ENCODE results near the gene COLEC11.

The COLEC11 gene

DNA sequence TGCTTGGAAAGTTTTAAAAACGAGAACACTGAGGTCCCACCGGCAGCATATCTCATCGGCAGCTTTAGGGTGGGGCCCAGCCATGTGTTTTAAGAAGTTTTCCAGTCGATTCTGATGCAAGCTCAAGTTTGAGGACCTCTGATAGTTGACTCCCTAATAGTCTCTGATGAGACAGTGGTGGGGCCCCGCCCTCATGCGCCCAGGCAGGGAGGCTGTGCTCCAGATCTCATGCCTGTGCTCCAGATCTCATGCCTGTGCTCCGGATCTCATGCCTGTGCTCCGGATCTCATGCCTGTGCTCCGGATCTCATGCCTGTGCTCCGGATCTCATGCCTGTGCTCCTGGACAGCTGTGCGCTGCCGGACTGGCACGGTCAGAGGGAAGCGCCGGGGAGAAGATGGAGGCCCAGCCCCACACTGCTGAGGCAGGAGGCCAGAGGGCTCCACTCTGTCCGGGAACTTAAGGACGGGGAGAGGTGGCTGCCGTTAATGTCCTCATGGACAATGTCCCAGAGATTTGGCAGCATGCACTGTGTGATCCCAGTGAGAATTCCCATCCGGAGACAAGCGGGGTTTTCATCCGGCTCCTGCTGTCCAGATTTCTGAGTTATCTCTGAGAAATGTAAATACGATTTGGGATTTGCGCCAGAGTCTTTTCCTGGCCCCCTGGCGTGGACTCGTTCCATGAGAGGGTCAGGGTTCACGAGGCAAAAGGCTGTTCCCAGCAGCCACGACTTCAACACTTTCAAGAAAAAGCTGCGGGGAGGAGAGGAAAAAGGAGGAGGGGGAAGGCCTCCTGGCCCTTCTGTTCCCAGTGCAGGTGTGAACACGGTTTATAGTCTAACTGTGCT is 9.4 kb upstream of the COLEC11 start:
- DNase-seq (ENCODE audit: low spot score) = peak; percentile 33

DNA sequence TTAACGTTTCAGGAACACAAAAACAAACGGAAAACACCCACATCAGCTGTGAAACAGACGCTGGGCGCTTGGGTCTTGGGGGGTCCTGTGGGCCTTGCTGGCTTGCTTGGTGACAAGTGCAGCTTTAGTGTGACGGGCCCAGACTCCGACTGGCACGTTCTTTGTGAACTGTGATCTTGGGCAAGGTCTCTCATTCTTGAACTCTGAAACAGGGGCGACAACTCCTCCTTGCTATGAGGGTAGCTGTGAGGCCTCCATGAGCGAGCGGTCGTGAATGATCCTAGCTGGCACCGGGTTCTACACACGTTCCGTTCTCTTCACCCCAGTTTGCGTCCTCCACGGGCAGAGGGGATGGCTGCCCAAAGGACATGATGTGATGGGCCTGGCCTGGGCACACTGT is 8.7 kb upstream of the COLEC11 start:
- DNase-seq (ENCODE audit: low spot score) = no peak

DNA sequence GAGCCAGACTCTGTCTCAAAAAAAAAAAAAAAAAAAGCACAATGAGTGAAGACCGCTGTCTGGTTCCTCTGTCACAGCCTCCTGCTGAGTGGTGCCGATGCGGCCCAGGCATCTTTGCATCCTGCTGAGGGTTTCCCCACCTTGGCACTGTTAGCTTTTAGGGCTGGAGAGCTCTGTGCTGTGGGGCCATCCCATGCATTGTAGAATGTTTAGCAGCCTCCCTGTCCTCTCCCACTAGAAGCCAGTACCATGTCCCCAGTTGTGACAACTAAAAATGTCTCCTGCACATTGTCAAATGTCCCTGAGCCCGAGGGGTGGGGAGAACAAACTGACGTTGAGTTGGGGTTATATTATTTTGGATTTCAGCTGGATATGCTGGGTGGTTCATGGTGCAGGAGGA is 7.9 kb upstream of the COLEC11 start:
- DNase-seq (ENCODE audit: low spot score) = no peak

DNA sequence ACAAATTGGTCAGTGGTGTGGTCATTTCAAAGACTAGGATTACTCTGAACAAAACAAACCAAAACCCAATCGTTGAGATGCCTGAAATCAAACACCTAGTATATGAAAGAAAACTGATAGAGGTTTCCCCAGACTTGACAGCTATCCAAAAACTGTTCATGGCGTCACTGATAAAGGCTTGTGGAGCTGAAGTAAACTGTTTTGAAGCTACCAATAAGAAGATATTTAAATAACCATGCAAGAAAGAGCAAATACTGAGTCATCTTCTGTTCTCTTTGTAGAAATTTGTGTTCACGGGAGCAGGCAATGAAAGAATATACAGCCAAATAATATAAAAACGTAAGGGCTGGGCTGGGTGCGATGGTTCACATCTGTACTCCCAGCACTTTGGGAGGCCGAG is 7.5 kb upstream of the COLEC11 start:
- peak; percentile 77 for DNase-seq (ENCODE audit: low spot score)

DNA sequence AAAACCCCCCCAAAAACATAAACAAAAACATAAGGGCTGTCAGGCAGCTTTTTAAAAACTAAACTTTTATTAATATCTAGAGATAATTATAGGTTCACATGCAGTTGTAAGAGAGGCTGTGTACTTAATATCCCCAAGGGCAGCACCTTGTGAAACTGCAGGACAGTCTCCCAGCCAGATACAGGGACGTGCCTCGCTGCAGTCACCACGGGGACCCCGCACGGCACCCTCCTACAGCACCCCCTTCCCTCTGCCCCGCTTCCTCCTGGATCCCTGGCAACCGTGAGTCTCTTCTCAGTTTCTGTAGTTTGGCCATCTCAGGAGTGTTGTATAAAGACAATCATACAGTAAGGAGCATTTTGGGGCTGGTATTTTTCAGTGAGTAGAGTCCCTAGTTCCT is 6.8 kb upstream of the COLEC11 start:
- DNase-seq (ENCODE audit: low spot score) = no peak

DNA sequence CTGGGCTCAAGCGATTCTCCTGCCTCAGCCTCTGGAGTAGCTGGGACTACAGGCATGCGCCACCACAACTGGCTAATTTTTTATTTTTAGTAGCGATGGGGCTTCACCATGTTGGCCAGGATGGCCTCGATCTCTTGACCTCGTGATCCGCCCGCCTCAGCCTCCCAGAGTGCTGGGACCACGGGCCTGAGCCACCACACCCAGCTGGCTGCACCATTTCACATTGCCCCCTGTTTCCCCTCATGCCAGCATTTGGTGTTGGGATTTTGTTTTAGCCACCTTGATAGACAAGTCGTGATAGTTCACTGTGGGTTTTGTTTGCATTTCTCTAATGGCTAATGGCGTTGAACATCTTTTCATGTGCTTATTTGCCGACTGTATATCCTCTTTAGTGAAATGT is 5.8 kb upstream of the COLEC11 start:
- DNase-seq (ENCODE audit: low spot score) = no peak

DNA sequence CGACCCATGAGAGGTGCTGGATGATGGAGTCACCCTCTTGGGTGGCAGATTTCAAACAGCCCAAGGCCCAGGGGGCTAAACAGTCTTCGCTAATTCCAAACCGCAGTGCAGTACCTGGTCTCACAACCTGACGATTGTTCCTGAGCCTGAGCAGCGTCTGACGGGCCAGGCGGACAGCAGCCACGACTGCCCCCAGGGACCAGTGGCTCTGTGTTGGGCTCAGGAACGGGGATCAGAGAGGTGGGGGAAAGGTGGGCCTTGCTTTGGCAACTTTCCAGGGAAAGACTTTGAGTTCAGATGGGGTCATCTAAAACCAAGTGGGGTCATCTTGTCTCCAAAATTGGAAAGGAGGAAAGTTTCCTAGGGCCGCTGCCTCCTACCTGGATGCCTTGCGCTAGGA is 492 bp downstream of the COLEC11 start:
- DNase-seq (ENCODE audit: low spot score) = no peak

DNA sequence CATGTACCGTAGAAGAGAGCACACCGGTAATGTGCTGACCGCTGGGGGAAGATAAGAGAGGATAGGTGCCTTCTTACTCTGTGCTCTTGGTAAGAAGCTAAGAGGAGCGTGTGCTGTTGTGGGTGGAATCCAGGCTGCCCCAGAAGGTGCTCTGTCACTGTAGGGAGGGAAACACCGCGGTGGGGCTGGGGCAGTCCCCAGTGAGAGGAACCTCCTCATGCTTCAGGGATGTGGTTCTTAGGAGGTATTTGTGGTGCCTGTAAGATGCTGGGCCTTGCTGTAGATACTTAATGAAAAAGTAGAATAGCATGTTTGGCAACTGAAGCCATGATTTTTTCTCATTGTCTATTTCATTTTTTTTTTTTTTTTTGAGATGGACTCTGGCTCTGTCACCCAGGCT is 1.1 kb downstream of the COLEC11 start:
- DNase-seq (ENCODE audit: low spot score) = no peak

DNA sequence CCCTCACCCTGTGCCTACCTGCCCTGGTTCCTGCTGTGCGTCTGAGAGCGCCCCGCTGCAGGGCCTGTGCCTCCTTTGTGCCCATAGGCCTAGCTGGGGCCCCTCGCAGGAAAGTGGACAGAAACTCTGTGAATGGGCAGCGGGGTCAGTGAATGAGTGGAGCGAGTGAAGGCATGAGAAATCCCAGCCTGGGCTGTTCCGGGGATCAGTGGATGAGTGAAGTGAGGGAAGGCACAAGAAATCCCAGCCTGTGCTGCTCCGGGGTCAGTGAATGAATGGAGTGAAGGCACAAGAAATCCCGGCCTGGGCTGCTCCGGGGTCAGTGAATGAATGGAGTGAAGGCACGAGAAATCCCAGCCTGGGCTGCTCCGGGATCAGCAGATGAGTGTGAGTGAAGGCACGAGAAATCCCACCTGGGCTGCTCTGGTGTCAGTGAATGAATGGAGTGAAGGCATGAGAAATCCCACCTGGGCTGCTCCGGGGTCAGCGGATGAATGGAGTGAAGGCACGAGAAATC is 2.0 kb downstream of the COLEC11 start:
- no peak for DNase-seq (ENCODE audit: low spot score)

DNA sequence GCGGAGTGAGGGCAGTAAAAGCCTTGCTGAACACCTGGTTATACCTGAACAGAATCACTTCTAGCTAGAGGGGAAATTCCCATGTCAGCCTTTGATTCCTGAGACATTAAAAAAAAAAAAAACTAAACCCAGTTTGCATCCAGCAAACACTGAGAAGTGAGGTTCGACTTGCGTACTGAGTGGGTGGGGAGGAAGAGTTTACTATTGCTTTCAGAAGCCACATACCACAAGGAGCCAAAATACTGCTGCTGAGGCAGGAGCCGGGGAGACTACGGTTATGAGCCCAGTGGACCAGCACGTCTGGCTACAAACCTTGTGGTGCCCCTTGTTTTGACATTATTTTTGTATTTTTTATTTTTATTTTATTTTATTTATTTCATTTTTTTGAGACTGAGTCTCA is 2.7 kb downstream of the COLEC11 start:
- DNase-seq (ENCODE audit: low spot score) = no peak

DNA sequence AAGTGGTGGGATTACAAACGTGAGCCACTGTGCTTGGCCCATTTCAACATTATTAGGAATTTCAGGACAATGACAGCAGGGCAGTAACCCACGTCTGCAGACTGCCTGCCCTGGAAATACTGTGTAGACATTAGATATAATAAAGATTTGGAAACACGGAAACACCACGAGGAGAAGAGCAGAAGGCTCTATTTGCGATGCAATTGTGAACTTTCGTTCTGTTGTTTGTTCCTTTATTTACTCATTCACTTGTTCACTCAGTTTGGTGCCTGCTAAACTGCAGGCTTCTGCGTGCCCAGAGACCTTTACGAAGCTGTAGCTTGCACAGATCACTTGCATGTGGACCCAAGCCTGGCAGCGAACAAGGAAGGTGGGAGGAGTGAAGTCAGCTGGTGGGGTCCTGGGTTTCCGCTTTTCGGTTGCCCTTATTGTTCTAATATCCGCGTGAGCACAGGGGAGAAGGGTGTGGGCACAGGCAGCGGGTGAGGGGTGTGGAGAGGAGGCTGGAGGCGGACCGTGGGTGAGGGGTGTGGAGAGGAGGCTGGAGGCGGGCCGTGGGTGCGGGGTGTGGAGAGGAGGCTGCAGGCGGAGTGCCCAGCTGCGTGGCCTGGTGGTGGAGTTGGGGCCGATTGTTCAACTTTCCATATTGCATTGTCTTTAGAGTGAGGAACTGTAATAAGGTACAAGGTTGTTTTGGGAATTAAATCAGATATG is 3.4 kb downstream of the COLEC11 start:
- DNase-seq (ENCODE audit: low spot score) = no peak

DNA sequence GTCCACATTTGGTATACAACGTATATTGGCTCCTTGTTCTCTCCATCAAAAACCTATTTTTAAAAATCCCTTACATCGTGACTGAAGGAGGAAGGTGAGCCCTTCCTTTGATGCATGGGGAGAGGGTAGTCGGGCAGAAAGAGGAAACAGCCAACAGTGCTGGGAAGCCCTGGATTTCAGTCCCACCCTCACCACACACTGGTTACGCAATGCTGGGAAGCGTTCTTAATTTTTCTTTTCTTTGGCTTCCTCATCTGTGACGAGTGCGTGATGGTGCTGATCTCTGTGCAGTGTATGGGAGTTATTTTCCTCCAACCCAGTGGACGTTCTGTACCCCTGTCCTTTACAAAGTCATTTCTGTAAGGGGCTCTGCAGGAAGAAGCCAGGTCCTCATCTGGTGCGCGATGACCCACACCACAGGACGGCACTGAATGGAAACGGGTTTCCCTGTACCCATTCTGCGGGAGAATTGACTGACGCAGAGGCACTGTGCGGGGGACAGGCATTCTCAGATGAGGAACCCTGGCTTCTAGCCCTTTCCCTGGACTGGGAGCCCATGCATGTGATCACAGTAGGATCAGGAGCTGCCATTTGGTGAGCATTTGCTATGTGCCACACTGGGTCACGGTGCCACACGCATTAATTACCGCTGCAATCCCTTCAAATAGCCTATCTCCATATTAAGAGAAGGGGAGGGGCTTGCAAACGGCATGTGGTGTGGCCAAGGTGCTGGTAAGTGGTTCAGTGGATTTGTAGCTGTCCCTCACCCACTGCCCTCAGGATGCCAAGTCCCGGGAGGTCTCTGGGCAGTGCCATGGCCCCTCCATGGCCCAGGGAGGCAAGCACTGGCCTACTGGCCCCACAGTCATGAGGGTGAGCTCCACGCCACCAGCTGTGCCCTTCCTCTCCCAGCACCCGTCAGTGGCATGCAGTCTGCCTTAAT is 4.3 kb downstream of the COLEC11 start:
- DNase-seq (ENCODE audit: low spot score) = no peak

DNA sequence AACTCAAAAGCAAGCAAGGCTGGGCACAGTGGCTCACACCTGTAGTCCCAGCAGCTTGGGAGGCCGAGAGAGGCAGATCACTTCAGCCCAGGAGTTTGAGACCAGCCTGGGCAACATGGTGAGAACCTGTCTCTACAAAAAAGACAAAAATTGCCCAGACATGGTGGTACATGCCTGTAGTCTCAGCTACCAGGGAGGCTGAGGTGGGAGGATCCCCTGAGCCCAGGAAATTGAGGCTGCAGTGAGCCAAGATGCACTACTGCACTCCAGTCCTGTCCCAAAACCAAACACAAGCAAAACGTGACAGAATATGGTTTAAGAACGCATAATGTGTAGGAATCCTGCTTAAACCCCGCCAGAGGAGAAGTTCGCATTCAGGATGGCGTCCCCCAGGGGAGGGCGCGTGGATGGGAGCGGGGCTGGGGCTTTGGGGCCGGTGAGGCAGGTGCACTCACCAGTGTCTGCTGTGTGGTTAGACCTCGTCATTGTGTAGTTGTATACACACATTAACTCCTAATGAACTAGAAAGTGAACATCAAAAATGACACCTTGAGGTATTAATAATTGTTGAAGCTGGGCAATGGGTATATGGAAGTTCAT is 5.4 kb downstream of the COLEC11 start:
- no peak for DNase-seq (ENCODE audit: low spot score)

DNA sequence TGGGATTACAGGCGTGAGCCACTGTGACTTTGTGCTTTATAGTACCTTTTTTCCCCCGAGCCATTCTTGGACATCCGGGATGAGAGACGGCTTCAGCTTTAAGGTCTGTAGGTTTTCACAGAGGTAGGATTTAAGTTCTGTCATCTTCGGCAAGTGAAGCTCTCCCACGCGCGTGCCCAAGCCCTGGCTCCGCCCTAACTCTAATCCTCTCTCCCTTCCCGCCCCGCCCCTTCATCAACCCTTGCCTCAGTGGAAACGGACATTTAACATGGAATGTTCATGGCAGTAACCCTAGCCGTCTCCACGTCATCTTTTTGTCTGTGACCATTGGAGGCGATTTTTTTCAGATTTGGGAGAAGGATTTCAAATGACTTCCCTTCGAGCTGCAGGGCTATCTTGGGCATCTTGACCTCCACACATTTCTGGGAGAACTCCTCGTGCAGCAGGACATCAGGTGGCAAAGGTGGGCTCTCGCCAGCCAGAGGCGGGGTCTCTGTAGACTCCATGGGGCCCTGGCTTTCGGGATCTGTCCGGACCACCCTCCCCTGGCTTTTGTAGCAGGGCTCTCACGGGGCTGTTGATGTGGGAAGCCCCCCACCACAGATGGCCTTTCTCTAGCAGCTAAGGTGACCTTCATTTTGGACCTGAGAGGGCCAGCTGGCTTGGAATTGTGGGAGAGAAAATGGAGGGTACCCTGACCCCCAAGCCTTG is 6.8 kb downstream of the COLEC11 start:
- no peak for DNase-seq (ENCODE audit: low spot score)

DNA sequence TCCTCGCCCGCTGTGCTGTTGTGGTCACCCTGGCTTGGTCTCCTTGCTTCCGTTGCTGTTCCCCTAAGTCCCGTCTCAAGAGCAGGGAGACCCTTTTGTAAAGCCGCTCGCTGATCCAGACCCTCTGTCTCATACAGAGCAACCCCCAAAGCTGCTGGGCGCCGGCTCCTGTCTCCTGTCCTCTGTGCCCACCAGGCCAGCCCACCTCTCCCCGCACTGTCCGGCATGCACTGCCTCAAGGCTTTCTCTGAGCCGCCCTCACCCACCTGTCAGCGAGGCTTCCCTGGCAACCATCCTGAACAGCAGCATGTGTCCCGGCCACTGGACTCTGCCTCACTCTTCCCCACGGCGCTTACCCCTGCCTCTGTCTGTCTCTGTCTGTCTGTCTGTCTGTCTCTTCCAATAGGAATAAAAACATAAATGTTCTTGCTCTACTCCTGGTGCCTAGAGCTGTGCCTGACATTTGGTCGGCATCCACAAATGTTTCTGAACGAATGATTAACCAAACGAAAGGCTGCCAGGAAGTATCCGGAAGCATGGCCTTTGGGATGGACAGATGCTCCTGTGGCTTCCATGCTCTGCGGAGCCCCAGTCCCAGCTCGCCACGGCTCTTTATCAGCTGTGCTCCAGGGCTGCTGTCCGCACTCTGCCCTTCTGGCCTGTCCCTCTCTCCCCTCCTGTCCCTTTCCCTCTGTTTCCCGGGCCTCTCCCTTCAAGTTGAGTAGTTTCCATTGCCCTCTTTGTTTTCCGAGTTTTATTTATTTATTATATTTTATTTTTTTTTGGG is 7.8 kb downstream of the COLEC11 start:
- DNase-seq (ENCODE audit: low spot score) = no peak

DNA sequence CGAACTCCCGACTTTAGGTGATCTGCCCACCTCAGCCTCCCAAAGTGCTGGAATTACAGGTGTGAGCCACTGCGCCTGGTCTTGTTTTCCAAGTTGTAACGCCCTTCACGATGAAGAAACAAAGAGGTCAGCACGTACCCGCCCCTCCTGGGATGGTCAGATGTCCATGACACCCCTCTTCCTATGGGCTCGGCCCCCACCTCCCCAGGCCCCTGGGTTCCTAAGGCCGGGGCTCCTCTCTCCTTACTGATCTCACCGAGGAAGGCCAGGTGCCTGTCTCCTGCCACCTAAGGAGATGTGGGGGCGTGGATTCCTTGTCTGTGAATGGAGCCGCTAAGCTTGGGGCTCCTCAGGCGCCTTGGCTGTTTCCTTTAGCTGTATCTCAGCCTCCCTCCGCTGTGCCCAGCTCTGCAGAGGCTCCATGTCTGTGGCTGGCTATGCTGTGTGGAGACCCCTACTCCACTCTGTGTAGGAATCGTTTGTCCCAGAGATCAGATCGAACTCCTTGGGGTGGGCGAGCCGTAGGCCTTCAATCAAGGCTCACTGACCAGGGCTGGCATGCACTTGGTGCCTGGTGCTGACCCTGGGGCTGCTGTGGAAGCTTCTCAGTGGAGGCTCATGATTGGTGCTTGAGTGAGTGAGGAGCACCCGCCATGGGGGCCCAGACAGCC is 8.8 kb downstream of the COLEC11 start:
- no peak for DNase-seq (ENCODE audit: low spot score)

DNA sequence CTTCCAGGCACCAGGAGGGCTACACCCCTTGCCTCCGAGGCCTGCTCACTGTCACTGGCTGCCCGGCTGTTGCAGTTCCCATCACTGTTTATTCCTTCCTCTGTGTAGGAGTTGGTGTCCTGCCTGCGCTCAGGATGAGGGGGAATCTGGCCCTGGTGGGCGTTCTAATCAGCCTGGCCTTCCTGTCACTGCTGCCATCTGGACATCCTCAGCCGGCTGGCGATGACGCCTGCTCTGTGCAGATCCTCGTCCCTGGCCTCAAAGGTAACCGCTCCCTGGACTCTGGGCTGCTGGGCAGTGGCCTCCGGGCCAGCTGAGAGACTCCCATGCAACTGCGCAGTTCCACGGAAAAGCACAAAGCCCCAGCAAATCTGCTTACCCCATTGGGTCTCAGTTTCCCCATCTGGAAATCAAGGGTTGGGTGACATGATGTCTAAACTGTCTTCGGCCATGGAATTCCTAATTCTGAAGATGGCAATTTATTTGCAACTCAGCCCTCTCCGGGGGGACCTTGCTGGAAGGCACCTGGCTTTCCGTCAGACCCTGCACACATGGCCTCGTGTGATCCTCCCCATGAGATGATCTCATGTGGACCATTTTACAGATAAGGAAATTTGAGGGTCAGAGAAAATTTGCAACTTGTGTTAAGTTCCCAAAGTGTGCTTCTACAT is 9.4 kb downstream of the COLEC11 start:
- DNase-seq (ENCODE audit: low spot score) = no peak

DNA sequence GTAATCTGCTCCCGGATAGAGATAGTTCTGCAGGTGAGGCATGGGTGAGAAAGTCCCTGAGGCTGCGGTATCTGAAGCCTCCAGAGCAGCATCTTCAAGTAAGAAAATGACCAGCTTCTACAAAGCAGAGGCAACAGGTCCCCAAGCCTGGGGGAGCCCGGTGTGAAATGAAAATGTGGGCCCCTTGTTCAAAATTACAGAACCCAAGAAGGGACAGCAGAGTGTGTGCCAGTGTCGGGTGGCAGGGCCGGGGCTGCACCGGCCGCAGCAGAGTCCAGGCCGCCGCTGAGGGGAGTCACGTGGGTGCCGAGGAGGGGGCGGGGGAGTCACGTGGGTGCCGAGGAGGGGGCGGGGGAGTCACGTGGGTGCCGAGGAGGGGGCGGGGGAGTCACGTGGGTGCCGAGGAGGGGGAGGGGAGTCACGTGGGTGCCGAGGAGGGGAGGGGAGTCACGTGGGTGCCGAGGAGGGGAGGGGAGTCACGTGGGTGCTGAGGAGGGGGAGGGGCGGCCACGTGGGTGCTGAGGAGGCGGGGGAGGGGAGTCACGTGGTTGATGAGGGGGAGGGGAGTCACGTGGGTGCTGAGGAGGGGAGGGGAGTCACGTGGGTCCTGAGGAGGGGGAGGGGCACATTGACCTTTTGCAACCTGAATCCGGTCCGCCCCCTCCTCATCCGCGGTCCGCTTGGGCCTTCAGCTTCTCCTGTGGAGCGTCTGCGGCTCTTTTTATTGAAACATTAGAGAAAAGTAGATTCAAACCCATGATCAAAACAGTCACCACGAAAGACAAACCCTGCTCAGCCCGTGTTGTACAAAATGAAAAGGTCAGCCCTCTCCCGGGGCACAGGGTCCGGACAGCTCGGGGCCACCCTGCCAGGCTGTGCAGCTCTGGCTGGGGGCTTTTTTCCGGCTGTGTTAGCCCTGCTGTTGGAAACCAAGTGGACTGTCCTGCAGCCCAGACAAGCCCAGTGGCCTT is 10.4 kb downstream of the COLEC11 start:
- no peak for DNase-seq (ENCODE audit: low spot score)

Measured in hematopoietic multipotent progenitor cell treated with erythropoietin and hydrocortisone succinate and interleukin-3 and kit ligand, for 15 days (in vitro differentiated cells).